AG04450 (cell line): ENCODE data around the gene TTC7B. TPM values are rescaled to one million over a fixed set of nuclear protein-coding genes. Genes with fewer than 3 reads are reported as not detected.

ENCODE experiments used
- CTCF ChIA-PET: fragments of 300-600, 350-600 bp; formaldehyde crosslinking; extraction: SDS; loops from one replicate; lab custom pipeline; 2022; ENCODE audit warnings: antibody characterized with exemption, inconsistent platforms; lab: Charles Lee
- POLR2A ChIA-PET: fragments of 350-600 bp; formaldehyde crosslinking; extraction: SDS; loops from one replicate; lab custom pipeline; 2021; ENCODE audit warnings: antibody characterized with exemption, inconsistent platforms; lab: Yijun Ruan, JAX
- DNase-seq: peaks from one replicate; pipeline ENCODE4 v3.0.0-alpha.2; 2011; ENCODE audit warnings: low read depth, low spot score
- H3K27ac ChIP-seq: one replicate; pipeline ENCODE4 v1.5.1; 2012; ENCODE audit warnings: low read depth, low read length, control low read depth
- H3K27me3 ChIP-seq: one replicate; pipeline ENCODE4 v1.6.0; 2012; ENCODE audit warnings: low read length; ENCODE audit not compliant: control insufficient read depth, insufficient read depth
- H3K4me3 ChIP-seq: 2 replicates; pipeline ENCODE4 v1.5.1; 2011; ENCODE audit warnings: mild to moderate bottlenecking, low read depth, low read length, control low read depth
- H3K9me3 ChIP-seq: 2 replicates; pipeline ENCODE4 v1.5.1; 2012; ENCODE audit warnings: low read length; ENCODE audit not compliant: control insufficient read depth, insufficient read depth
- polyA plus RNA-seq: library from polyadenylated mRNA; depleted of rRNA; stranded (reverse); fragments of >200 nt; gene quantifications from 2 replicates; pipeline ENCODE4 v1.2.3, GENCODE V29; 2011
- TF ChIP-seq, protein P1 (sequence below): IDR thresholded peaks from 2 replicates; pipeline ENCODE4 v1.5.1; 2011; ENCODE audit warnings: low read depth, low read length, control low read depth, inconsistent platforms

The TTC7B gene
- polyA plus RNA-seq, 1 experiment = 36.0 TPM

DNA sequence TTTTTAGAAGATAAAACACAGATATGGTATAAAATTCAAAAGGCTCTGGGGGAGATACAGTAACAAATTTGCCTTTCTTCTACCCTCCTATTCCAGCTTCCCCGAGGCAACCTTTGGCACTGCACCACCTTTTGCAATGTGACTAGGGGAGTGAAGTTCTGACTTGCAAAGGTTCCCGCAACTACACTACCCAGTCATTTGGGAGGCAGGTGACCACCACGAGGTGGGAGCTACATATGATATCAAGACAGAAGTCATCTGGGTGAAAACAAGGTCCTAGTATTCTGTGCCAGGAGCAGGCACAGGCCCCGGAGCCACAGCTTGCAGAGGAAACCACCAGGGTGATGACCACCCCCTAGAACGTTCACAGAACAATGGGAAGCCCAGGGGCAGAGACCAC is 141.5 kb downstream of the TTC7B start:
- DNase-seq = no peak
- Histone ChIP-seq H3K27ac (no peak overlapping the region), H3K27me3 (no peaks in the 10 kb centered on the region), H3K9me3 (no peaks in the 10 kb centered on the region), H3K4me3 (no peak overlapping the region)
- ChIA-PET POLR2A (no interaction called here), CTCF (interaction anchor here (1.0 to 1.4 kb wide), 2 partner anchors 22 to 373 kb away, joined by 3 to 4 read pairs; no protein-coding TSS in a partner anchor)
- TF ChIP-seq, protein P1, sequence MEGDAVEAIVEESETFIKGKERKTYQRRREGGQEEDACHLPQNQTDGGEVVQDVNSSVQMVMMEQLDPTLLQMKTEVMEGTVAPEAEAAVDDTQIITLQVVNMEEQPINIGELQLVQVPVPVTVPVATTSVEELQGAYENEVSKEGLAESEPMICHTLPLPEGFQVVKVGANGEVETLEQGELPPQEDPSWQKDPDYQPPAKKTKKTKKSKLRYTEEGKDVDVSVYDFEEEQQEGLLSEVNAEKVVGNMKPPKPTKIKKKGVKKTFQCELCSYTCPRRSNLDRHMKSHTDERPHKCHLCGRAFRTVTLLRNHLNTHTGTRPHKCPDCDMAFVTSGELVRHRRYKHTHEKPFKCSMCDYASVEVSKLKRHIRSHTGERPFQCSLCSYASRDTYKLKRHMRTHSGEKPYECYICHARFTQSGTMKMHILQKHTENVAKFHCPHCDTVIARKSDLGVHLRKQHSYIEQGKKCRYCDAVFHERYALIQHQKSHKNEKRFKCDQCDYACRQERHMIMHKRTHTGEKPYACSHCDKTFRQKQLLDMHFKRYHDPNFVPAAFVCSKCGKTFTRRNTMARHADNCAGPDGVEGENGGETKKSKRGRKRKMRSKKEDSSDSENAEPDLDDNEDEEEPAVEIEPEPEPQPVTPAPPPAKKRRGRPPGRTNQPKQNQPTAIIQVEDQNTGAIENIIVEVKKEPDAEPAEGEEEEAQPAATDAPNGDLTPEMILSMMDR = no peak

DNA sequence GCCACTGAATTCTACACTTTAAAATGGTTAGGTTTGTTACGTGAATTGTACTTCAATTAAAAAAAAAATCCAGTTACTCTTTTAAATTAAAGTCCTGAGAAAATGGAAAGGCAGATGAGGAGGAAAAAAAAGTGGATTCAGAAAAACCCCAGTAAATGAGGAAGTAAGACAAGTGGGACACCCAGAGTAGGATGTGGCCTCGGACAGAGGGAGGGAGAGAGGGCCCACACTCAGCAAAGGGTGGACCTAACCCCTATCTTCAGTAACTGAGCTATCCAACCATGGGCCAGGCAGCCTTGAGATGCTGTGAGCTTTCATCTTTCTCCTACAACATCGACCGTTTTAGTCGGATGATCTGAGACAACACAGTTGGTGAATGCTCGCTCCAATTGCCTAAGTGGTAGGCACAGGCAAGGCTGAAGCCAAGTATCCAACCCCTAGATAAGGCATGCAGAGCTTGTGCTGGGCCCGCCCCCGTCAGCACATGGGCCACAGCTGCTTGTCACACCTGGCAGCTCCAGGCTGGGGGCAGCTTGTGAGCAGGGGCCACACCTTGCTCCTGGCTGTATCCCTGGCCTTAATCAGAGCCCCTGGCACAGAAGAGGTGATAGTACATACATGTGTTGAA is 142.1 kb downstream of the TTC7B start:
- POLR2A ChIA-PET = no interaction called here
- H3K9me3 ChIP-seq = no peaks in the 10 kb centered on the region
- no peak overlapping the region for H3K27ac ChIP-seq
- CTCF ChIA-PET = no interaction called here
- no peak overlapping the region for H3K4me3 ChIP-seq
- DNase-seq = no peak
- no peaks in the 10 kb centered on the region for H3K27me3 ChIP-seq
- TF ChIP-seq, protein P1 = no peak

DNA sequence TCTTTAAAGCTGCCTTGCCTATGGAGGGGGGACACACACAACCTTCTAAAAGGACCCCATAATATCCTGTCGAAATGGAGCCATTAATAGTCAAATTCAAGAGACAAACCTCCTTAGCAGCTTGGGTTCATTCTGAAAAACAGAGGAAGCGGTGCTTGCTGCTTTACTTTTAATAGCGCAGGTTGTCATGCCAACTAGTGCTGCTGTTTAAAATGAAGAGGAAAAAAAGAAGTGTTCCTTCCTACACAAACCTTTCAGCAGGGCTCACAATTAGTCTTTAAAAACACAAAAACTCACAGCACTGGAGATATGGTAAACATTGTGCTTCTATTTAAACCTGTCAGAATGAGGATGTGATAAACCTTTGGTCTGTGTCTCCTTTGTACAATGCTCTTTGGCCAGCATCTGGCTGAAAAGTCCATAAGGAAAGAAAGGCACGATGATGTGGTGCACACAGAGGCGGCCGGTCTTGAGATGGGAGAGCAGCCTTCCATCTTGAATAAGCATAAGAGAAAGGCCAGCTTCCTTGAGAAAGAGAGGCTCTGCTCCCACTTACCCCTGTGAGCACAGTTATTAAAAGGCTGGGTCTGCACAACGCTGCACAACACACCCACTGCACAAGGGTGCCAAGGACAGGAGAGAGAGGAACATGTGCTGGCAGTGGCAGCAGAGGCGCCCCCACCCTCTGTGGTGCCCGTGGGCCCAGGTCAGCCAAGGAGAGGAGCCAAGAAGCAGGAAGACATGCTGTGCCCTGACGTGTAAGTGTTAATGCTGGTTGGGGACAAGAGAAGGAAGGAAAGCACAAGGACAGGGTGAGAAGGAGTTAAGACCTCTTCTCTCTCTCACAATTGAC is 144.6 kb downstream of the TTC7B start:
- Histone ChIP-seq H3K4me3 (no peak overlapping the region), H3K27ac (no peak overlapping the region), H3K27me3 (no peaks in the 10 kb centered on the region), H3K9me3 (no peaks in the 10 kb centered on the region)
- POLR2A ChIA-PET = no interaction called here
- DNase-seq = no peak
- CTCF ChIA-PET = no interaction called here
- TF ChIP-seq, protein P1 = no peak

DNA sequence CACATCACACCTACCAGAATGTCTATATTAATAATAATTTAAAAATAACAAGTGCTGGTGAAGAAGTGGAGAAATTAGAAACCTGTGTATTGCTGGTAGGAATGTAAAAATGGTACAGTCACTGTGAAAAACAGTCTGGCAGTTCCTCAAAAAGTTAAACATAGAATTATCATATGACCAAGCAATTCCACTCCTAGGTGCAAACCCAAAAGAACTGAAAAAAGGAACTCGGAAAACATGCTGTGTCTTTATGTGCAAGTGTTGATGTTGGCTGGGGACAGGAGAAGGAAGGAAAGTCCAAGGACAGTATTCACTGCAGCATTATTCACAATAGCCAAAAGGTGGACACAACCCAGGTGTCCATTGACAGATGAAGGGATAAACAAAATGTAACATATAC is 146.5 kb downstream of the TTC7B start:
- TF ChIP-seq, protein P1 = no peak
- H3K27ac ChIP-seq = no peak overlapping the region
- DNase-seq = no peak
- H3K27me3 ChIP-seq = no peaks in the 10 kb centered on the region
- H3K9me3 ChIP-seq = no peaks in the 10 kb centered on the region
- ChIA-PET POLR2A (no interaction called here), CTCF (no interaction called here)
- H3K4me3 ChIP-seq = no peak overlapping the region

DNA sequence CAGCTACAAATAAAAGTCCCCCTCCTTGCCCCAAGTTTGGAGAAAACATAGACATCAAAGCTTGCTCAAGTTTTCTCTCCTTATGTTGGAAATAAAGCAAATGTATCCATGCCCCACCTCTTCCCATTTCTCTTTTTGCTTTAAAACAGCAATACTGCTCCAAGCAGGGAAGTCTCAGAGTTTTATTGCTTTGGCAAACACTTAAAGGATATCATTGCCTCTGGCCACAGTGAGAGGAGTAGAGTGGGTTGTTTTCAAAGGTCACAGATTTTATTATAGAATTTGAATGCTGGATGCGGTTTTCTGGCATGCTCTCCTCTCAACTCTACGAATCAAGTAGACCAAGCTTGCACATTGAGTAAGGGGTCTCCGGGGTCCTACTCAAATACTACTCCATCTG is 149.7 kb downstream of the TTC7B start:
- CTCF ChIA-PET = no interaction called here
- DNase-seq = no peak
- Histone ChIP-seq H3K27ac (no peak overlapping the region), H3K9me3 (no peaks in the 10 kb centered on the region), H3K4me3 (no peak overlapping the region), H3K27me3 (no peaks in the 10 kb centered on the region)
- POLR2A ChIA-PET = no interaction called here
- TF ChIP-seq, protein P1 = no peak
